ENCODE measurements around the gene DDX46.

DDX46 gene

DNA sequence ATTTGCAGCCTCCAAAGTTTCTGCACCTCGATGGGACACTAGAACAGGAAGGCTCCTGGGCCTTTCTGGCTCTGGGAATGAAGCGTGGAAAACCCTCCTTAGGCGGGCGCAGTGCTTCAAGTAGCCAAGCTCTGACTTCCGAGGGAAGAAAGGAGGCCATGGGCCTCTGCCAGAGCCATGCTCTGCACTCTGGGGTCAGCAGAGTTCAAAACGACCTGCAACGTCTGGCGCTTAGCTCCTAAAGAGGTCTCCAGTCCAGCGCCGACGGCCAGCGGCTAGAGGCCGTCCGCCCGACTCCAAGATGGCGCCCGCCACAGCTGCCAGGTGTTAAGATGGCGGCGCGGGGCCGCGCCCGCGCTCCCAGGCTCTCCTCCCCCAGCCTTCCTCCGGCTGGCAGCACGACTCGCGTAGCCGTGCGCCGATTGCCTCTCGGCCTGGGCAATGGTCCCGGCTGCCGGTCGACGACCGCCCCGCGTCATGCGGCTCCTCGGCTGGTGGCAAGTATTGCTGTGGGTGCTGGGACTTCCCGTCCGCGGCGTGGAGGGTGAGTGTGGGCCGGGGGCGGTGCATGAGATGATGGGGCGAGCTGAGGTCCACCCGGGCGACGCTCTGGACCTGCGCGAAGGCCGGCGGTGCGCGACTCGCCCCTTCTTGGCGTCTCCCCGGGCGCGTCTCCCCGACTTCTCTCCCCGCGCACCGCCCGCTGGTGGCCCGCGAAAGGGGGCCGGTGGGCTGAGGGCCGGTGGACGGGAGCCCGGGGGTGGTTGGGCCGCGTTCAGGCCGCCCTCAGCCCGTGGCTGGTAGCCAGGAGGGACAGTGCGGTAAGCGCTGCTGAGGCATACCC, 115.6 kb downstream of the DDX46 start, which contains the start of gene TXNDC15:
TXNDC15 (plus strand) TSS at position 385 of the 844 bp plus-strand sequence; CDS start at position 442, 57 bp downstream.
- Histone ChIP-seq H3K4me3 (peak within 1 kb of the TSS; percentile 80 to 89 (median 86)), H3K9ac (peak within 1 kb of the TSS; percentile 91 to 96 (median 94)), H3K9me3 (replicated peaks in 1 of 11) (no peaks in the 10 kb centered on the region), H3K27me3 (no peaks in the 10 kb centered on the region), H4K20me1 (peaks cover 0 to 16% (median 0%) of the 10 kb centered on the region in 11 experiments; a peak in 5 of 22 replicates), H3K4me1 (peaks cover 23 to 41% (median 32%) of the 10 kb centered on the region in 10 experiments; a peak in 19 of 20 replicates), H3K27ac (peak within 1 kb of the TSS; percentile 88 to 96 (median 93)), H3K4me2 (peak within 1 kb of the TSS; percentile 78 to 95 (median 89)), H3K36me3 (peaks cover 0 to 18% (median 9%) of the 10 kb centered on the region in 11 experiments; a peak in 7 of 22 replicates)
- no peak for TF ChIP-seq Cebpa-rat (IDR thresholded peaks at IDR 0.05)

DNA sequence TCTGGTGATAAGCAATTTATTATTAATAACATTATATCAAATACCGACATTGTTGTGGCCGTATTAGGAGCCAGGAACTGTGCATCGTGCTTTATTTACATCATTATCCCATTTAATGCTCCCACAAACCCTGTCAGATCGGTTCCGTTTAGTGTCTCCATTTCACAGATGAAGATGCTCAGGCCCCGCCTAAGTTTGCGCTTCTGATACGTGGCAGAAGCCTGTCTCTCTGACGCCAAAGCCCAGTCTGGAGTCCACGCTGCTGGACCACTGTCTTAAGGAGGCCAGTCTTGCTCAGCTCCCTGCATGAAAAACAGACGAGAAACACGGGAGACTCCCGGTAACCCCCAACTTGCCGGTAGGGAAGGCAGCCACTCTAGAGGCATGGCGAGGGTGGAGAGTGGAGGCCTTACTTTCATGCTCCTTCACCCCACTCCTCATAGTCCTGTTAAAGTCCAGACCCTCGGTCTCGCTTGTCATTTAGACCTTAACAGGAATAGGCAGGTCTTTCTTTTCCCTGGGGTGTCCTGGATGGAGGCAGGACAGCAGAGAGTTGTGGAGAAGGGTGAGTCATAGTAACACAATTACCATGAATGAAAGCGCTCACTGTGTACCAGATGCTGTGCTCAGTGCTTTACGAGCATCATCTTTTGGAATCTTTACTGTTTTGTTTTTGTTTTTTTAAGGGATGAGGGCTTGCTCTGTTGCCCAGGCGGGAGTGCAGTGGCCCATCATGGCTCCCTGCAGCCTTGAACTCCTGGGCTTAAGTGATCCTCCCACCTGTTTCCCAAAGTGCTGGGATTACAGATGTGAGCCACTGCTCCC, 116.5 kb downstream of the DDX46 start:
- H4K20me1 ChIP-seq: peaks cover 0 to 25% (median 0%) of the 10 kb centered on the region in 11 experiments; a peak in 6 of 22 replicates
- peak overlapping the region; percentile 91 to 96 (median 94) for H3K9ac ChIP-seq
- TF ChIP-seq Cebpa-rat (IDR thresholded peaks at IDR 0.05): no peak
- peaks cover 23 to 47% (median 35%) of the 10 kb centered on the region in 10 experiments; a peak in 19 of 20 replicates for H3K4me1 ChIP-seq
- no peaks in the 10 kb centered on the region for H3K27me3 ChIP-seq
- peak overlapping the region; percentile 80 to 89 (median 86) for H3K4me3 ChIP-seq
- H3K4me2 ChIP-seq: peak overlapping the region; percentile 78 to 95 (median 89)
- peaks cover 0 to 24% (median 11%) of the 10 kb centered on the region in 11 experiments; a peak in 15 of 22 replicates for H3K36me3 ChIP-seq
- peak overlapping the region; percentile 88 to 96 (median 93) for H3K27ac ChIP-seq
- H3K9me3 ChIP-seq (replicated peaks in 1 of 11): no peaks in the 10 kb centered on the region

DNA sequence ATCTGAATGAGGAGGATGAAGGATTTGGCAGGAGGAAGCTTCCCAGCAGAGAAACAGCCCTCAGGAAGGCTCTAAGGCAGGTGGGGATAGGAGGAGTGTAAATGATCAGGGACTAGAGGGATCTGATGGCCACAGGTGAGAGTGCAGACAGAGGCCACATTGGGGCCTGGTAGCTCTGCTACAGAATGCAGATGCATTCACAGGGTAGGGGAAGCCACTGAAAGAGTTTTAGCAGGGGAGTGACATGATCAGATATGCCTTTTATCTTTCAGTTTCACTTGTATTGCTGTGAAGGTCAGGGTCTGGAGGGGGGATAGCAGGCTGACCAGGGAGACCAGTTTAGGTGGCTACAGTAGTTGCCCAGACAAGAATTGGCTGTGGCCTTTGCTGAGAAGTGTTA, 118.6 kb downstream of the DDX46 start:
- Histone ChIP-seq H3K27me3 (no peaks in the 10 kb centered on the region), H4K20me1 (peaks cover 0 to 27% (median 0%) of the 10 kb centered on the region in 11 experiments; a peak in 6 of 22 replicates), H3K27ac (no peak overlapping the region), H3K4me1 (peaks cover 23 to 47% (median 35%) of the 10 kb centered on the region in 10 experiments; a peak in 19 of 20 replicates), H3K9me3 (replicated peaks in 1 of 11) (no peaks in the 10 kb centered on the region), H3K4me2 (peak overlapping the region in 8 of 11 experiments; percentile 7 to 93 (median 80); a peak in 11 of 22 replicates), H3K4me3 (no peak overlapping the region), H3K36me3 (peaks cover 0 to 28% (median 17%) of the 10 kb centered on the region in 11 experiments; a peak in 15 of 22 replicates), H3K9ac (no peak overlapping the region)
- TF ChIP-seq Cebpa-rat (IDR thresholded peaks at IDR 0.05): no peak

DNA sequence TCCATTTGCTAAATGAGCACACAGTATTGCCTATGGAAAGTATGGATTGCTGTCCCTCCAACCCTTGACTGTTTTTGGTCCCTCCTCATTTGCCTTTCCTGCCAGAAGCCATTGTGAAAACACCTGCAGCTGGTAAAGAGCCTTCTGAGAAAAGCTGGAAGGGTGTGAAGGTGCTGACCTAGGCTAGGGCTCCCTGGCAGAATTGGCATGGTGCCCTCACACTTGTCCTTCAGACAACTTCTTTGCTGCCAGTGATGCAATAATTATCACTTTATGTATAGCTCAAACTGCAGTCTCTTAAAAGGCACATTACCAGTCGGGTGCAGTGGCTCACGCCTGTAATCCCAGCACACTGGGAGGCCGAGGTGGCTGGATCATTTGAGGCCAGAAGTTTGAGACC, 119.8 kb downstream of the DDX46 start:
- Histone ChIP-seq H3K27me3 (no peaks in the 10 kb centered on the region), H3K4me1 (peaks cover 22 to 38% (median 31%) of the 10 kb centered on the region in 10 experiments; a peak in 19 of 20 replicates), H3K36me3 (peaks cover 0 to 28% (median 17%) of the 10 kb centered on the region in 11 experiments; a peak in 15 of 22 replicates), H3K4me2 (no peak overlapping the region), H3K9ac (no peak overlapping the region), H3K27ac (no peak overlapping the region), H3K4me3 (no peak overlapping the region), H4K20me1 (peaks cover 0 to 27% (median 0%) of the 10 kb centered on the region in 11 experiments; a peak in 6 of 22 replicates), H3K9me3 (replicated peaks in 1 of 11) (no peaks in the 10 kb centered on the region)
- TF ChIP-seq Cebpa-rat (IDR thresholded peaks at IDR 0.05): peak in 1 of 11 experiments; percentile 32; a peak in 1 of 22 replicates

DNA sequence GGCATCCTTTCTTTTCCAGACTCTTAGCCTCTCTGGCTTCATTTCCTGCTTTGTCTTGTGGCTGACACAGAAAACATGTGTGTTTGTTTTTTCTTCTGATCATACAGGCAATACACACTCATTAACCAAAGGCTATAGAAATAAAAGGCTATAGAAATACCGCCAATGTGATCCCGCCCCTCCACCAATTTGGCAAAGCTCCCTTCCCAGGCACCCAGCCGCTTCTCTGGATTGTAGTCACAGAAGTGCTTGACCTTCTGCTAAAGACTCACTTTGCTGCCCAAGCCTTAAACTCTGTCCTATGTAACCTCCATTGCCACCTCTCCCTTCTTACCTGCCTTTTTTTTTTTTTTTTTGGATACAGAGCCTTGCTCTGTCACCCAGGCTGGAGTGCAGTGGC, 120.9 kb downstream of the DDX46 start:
- no peak for TF ChIP-seq Cebpa-rat (IDR thresholded peaks at IDR 0.05)
- Histone ChIP-seq H3K4me2 (no peak overlapping the region), H3K9ac (no peak overlapping the region), H3K4me3 (no peak overlapping the region), H4K20me1 (peaks cover 0 to 27% (median 3%) of the 10 kb centered on the region in 11 experiments; a peak in 6 of 22 replicates), H3K36me3 (peaks cover 0 to 28% (median 17%) of the 10 kb centered on the region in 11 experiments; a peak in 15 of 22 replicates), H3K9me3 (replicated peaks in 1 of 11) (no peaks in the 10 kb centered on the region), H3K4me1 (peaks cover 16 to 33% (median 25%) of the 10 kb centered on the region in 10 experiments; a peak in 19 of 20 replicates), H3K27ac (no peak overlapping the region), H3K27me3 (no peaks in the 10 kb centered on the region)

All from BLaER1 treated with 17β-estradiol and CSF1 and Interleukin-3, amounts not matched to agents 10 nM and 100 nM (cell line).